K562 (cell line): ENCODE results near the gene B4GALNT4. TPM values are rescaled to one million over a fixed set of nuclear protein-coding genes. Genes with fewer than 3 reads are reported as not detected.
A peak's percentile ranks its signal among the peaks of the same experiment; 100 is the strongest.

Experiments used
- BRCA1 ChIP-seq, 2 experiments: fragments of 450-650 bp in 1 of 2; sonication (generic) in 1 of 2; formaldehyde crosslinking in 1 of 2; IDR thresholded peaks; 2 replicates each; pipeline versions ENCODE4 v1.5.0 to v1.6.1; 2017 to 2020; ENCODE audit warnings: mild to moderate bottlenecking in 1 of 2, missing genetic modification reagents in 1 of 2
- ETV5 ChIP-seq: sonication (generic); formaldehyde crosslinking; IDR thresholded peaks from 2 replicates; pipeline ENCODE4 v1.4.0; 2020; ENCODE audit warnings: low read depth, mild to moderate bottlenecking, missing genetic modification reagents
- MTA3 ChIP-seq: fragments of 450-650 bp; formaldehyde crosslinking; IDR thresholded peaks from 2 replicates; pipeline ENCODE4 v1.6.1; 2017; ENCODE audit warnings: mild to moderate bottlenecking, borderline replicate concordance
- PYGO2 ChIP-seq: fragments of 450-650 bp; IDR thresholded peaks from 2 replicates; pipeline ENCODE4 v1.6.1; 2016; ENCODE audit warnings: mild to moderate bottlenecking, missing genetic modification characterization, moderate library complexity, missing compliant biosample characterization
- ZNF184 ChIP-seq: sonication (generic); formaldehyde crosslinking; IDR thresholded peaks from 2 replicates; pipeline ENCODE4 v1.5.0; 2020; ENCODE audit warnings: missing genetic modification reagents
- ZNF561 ChIP-seq: fragments of 450-650 bp; formaldehyde crosslinking; conservative IDR thresholded peaks from 2 replicates; pipeline ENCODE4 v1.4.0; 2020; ENCODE audit warnings: mild to moderate bottlenecking, moderate library complexity
- ZNF780A ChIP-seq: fragments of 250-450 bp; sonication (Bioruptor Pico); IDR thresholded peaks from 2 replicates; pipeline ENCODE4 v1.5.0; 2021; ENCODE audit warnings: mild to moderate bottlenecking
- ZNF830 ChIP-seq: fragments of 250-450 bp; sonication (Bioruptor Pico); IDR thresholded peaks from 2 replicates; pipeline ENCODE4 v1.5.0; 2021; ENCODE audit warnings: mild to moderate bottlenecking
- polyA plus RNA-seq, 8 experiments: library from polyadenylated mRNA; depleted of rRNA in 4 of 8; stranded (reverse) in 5 of 8; unstranded in 3 of 8; fragments of >200 nt; fragmentation: Nextera tagmentation in 2 of 8; fragmentation: Illumina TruSeq in 1 of 8; extraction: Ambion mirVana in 2 of 8; extraction: Trizol in 1 of 8; gene quantifications; 2 replicates each; pipeline versions ENCODE4 v1.2.1 to v1.2.3, GENCODE V29; 2011 to 2014; ENCODE audit warnings: inconsistent platforms in 1 of 8, missing spikeins in 1 of 8
- total RNA-seq, 7 experiments: library from RNA; depleted of rRNA in 6 of 7; stranded (reverse); fragments of >200 nt in 6 of 7; fragmentation: Illumina TruSeq in 2 of 7; extraction: Trizol in 2 of 7; gene quantifications; 2 replicates each; pipeline versions ENCODE4 v1.2.1 to v1.2.3, GENCODE V29; 2011 to 2021; ENCODE audit warnings: low replicate concordance in 1 of 7
- TF ChIP-seq, protein P1 (sequence below): fragments of 450-650 bp; formaldehyde crosslinking; IDR thresholded peaks from 2 replicates; pipeline ENCODE4 v1.4.0; 2020; ENCODE audit warnings: mild to moderate bottlenecking
- TF ChIP-seq, protein P2 (sequence below): fragments of 250-450 bp; sonication (Bioruptor Pico); IDR thresholded peaks from 2 replicates; pipeline ENCODE4 v1.4.0; 2020
- TF ChIP-seq, protein P3 (sequence below), 2 experiments: fragments of 450-650 bp; formaldehyde crosslinking in 1 of 2; IDR thresholded peaks; 2 replicates each; pipeline versions ENCODE4 v1.4.0 to v1.6.1; 2014 to 2020; ENCODE audit warnings: mild to moderate bottlenecking in 2 of 2, borderline replicate concordance in 1 of 2, low read depth in 1 of 2

The B4GALNT4 gene
- total and polyA plus RNA-seq, 9 of the 15 experiments (the other 6 are each of a cell fraction or from before 2014, with no cell fraction given), result 0.20 to 37.1 (median 10.8) TPM; not detected in 1

DNA sequence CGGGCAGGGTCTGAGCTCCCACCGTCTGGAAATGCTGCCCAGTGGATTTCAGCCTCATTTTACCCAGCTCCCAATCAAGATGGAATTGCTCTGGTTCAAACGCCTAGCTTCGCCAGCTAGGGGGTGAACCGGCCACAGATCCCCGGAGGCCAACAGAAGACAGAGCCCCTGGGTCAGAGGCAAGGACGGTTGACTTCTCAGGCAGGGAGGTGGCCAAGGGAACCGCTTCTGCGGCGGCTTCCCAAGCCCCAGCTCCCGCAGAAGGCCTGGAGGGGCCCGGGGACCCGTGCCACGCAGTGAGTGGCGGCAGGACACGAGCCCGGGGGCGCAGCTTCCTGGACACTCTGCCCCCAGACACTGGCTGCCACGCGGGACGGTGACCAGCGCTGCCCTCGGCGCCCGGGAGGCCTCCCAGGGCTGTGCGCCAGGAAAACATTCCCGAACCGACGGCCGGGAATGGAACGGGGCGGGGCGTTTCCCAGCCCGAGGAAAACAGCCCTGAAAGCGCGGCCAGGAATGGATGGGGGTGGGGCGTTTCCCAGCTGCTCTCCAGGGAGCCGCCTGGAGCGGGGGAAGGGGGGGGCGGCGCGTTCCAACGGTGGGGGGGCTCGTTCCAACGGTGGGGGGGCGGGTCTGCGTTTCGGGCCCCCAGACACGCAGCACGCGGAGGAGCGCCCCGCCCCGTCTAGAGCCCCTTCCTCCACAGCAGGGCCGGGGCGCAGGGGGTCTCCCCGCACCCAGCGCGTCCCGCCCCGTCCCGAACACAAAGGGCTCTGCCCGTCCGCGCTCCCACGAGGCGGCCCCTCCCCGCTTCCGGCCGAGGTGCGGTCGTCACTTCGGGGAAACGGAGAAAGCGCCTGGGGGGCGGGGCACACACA, 13.5 kb upstream of the B4GALNT4 start (continued):
- TF ChIP-seq ZNF184 (no peak), BRCA1 (IDR thresholded peaks at IDR 0.05) (no peak), BRCA1 (CRISPR knock-in tag; IDR thresholded peaks at IDR 0.05) (no peak), ZNF830 (peak; percentile 95; the same call in 1 of the 2 replicates), PYGO2 (peak; percentile 88), ETV5 (CRISPR knock-in tag) (peak; percentile 93), MTA3 (peak; percentile 84), ZNF561 (CRISPR knock-in tag) (no peak), ZNF780A (CRISPR knock-in tag) (no peak)
- TF ChIP-seq, protein P1, sequence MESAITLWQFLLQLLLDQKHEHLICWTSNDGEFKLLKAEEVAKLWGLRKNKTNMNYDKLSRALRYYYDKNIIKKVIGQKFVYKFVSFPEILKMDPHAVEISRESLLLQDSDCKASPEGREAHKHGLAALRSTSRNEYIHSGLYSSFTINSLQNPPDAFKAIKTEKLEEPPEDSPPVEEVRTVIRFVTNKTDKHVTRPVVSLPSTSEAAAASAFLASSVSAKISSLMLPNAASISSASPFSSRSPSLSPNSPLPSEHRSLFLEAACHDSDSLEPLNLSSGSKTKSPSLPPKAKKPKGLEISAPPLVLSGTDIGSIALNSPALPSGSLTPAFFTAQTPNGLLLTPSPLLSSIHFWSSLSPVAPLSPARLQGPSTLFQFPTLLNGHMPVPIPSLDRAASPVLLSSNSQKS (CRISPR knock-in tag), result no peak
- TF ChIP-seq, protein P2, sequence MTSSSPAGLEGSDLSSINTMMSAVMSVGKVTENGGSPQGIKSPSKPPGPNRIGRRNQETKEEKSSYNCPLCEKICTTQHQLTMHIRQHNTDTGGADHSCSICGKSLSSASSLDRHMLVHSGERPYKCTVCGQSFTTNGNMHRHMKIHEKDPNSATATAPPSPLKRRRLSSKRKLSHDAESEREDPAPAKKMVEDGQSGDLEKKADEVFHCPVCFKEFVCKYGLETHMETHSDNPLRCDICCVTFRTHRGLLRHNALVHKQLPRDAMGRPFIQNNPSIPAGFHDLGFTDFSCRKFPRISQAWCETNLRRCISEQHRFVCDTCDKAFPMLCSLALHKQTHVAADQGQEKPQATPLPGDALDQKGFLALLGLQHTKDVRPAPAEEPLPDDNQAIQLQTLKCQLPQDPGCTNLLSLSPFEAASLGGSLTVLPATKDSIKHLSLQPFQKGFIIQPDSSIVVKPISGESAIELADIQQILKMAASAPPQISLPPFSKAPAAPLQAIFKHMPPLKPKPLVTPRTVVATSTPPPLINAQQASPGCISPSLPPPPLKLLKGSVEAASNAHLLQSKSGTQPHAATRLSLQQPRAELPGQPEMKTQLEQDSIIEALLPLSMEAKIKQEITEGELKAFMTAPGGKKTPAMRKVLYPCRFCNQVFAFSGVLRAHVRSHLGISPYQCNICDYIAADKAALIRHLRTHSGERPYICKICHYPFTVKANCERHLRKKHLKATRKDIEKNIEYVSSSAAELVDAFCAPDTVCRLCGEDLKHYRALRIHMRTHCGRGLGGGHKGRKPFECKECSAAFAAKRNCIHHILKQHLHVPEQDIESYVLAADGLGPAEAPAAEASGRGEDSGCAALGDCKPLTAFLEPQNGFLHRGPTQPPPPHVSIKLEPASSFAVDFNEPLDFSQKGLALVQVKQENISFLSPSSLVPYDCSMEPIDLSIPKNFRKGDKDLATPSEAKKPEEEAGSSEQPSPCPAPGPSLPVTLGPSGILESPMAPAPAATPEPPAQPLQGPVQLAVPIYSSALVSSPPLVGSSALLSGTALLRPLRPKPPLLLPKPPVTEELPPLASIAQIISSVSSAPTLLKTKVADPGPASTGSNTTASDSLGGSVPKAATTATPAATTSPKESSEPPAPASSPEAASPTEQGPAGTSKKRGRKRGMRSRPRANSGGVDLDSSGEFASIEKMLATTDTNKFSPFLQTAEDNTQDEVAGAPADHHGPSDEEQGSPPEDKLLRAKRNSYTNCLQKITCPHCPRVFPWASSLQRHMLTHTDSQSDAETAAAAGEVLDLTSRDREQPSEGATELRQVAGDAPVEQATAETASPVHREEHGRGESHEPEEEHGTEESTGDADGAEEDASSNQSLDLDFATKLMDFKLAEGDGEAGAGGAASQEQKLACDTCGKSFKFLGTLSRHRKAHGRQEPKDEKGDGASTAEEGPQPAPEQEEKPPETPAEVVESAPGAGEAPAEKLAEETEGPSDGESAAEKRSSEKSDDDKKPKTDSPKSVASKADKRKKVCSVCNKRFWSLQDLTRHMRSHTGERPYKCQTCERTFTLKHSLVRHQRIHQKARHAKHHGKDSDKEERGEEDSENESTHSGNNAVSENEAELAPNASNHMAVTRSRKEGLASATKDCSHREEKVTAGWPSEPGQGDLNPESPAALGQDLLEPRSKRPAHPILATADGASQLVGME (CRISPR knock-in tag), result peak; percentile 81; the same call in 1 of the 2 replicates
- TF ChIP-seq, protein P3, sequence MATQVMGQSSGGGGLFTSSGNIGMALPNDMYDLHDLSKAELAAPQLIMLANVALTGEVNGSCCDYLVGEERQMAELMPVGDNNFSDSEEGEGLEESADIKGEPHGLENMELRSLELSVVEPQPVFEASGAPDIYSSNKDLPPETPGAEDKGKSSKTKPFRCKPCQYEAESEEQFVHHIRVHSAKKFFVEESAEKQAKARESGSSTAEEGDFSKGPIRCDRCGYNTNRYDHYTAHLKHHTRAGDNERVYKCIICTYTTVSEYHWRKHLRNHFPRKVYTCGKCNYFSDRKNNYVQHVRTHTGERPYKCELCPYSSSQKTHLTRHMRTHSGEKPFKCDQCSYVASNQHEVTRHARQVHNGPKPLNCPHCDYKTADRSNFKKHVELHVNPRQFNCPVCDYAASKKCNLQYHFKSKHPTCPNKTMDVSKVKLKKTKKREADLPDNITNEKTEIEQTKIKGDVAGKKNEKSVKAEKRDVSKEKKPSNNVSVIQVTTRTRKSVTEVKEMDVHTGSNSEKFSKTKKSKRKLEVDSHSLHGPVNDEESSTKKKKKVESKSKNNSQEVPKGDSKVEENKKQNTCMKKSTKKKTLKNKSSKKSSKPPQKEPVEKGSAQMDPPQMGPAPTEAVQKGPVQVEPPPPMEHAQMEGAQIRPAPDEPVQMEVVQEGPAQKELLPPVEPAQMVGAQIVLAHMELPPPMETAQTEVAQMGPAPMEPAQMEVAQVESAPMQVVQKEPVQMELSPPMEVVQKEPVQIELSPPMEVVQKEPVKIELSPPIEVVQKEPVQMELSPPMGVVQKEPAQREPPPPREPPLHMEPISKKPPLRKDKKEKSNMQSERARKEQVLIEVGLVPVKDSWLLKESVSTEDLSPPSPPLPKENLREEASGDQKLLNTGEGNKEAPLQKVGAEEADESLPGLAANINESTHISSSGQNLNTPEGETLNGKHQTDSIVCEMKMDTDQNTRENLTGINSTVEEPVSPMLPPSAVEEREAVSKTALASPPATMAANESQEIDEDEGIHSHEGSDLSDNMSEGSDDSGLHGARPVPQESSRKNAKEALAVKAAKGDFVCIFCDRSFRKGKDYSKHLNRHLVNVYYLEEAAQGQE (IDR thresholded peaks at IDR 0.05; ENCODE audit: borderline replicate concordance), result no peak
- TF ChIP-seq, protein P3 (CRISPR knock-in tag; IDR thresholded peaks at IDR 0.05; ENCODE audit: low read depth), result peak; percentile 87; the same call in 1 of the 2 replicates
